CD8-positive, alpha-beta memory T cell (primary cell): ENCODE results near the gene GBA3. TPM values are rescaled to one million over a fixed set of nuclear protein-coding genes. Genes with fewer than 3 reads are reported as not detected.

Source experiments
- CTCF ChIA-PET: fragments of 350-600 bp; sonication (Branson Sonifier 250); formaldehyde crosslinking; loops from one replicate; lab custom pipeline; 2021; ENCODE audit warnings: antibody characterized with exemption; lab: Charles Lee
- POLR2A ChIA-PET: fragments of 350-600 bp; sonication (Branson Sonifier 250); formaldehyde crosslinking; loops from one replicate; lab custom pipeline; 2021; ENCODE audit warnings: antibody characterized with exemption; lab: Charles Lee
- DNase-seq, 5 donors: peaks; one replicate each; pipeline versions ENCODE4 v3.0.0 to v3.0.0-alpha.2; 2020 to 2022; ENCODE audit warnings: mixed read lengths in 1 of 5
- H3K27ac ChIP-seq: one replicate; pipeline ENCODE4 v1.7.0; 2013; ENCODE audit warnings: low read depth, mild to moderate bottlenecking, low read length, moderate library complexity
- H3K27me3 ChIP-seq: 2 replicates; pipeline ENCODE4 v1.7.0; 2013; ENCODE audit warnings: low read length, mild to moderate bottlenecking; ENCODE audit not compliant: insufficient read depth, poor library complexity, severe bottlenecking
- H3K36me3 ChIP-seq: 2 replicates; pipeline ENCODE4 v1.7.0; 2013; ENCODE audit warnings: mild to moderate bottlenecking, low read length, moderate library complexity; ENCODE audit not compliant: insufficient read depth
- H3K4me1 ChIP-seq: 2 replicates; pipeline ENCODE4 v1.7.0; 2013; ENCODE audit warnings: mild to moderate bottlenecking, low read length, moderate library complexity; ENCODE audit not compliant: insufficient read depth
- H3K4me3 ChIP-seq: 2 replicates; pipeline ENCODE4 v1.7.0; 2013; ENCODE audit warnings: mild to moderate bottlenecking, low read length
- H3K9me3 ChIP-seq: 2 replicates; pipeline ENCODE4 v1.7.0; 2013; ENCODE audit warnings: mild to moderate bottlenecking, low read length
- H3K27ac Mint-ChIP-seq, 8 donors: one replicate each; pipeline ENCODE4 v1.8.0; 2020 to 2021; ENCODE audit warnings: mixed read lengths in 8 of 8, mild to moderate bottlenecking in 6 of 8, inconsistent platforms in 3 of 8, moderate library complexity in 3 of 8
- H3K27me3 Mint-ChIP-seq, 2 donors: one replicate each; pipeline ENCODE4 v1.8.0; 2020 to 2021; ENCODE audit warnings: mixed read lengths in 2 of 2, mild to moderate bottlenecking in 1 of 2, moderate library complexity in 1 of 2
- H3K36me3 Mint-ChIP-seq, 3 donors: one replicate each; pipeline ENCODE4 v1.8.0; 2020 to 2021; ENCODE audit warnings: mixed read lengths in 3 of 3, inconsistent platforms in 1 of 3, mild to moderate bottlenecking in 1 of 3
- H3K4me1 Mint-ChIP-seq, 3 donors: one replicate each; pipeline ENCODE4 v1.8.0; 2020 to 2021; ENCODE audit warnings: mixed read lengths in 3 of 3, inconsistent platforms in 1 of 3, mild to moderate bottlenecking in 1 of 3
- H3K4me3 Mint-ChIP-seq, 7 donors: one replicate each; pipeline ENCODE4 v1.8.0; 2020 to 2021; ENCODE audit warnings: mixed read lengths in 7 of 7, mild to moderate bottlenecking in 6 of 7, moderate library complexity in 4 of 7, inconsistent platforms in 2 of 7
- H3K9me3 Mint-ChIP-seq, 5 donors: one replicate each; pipeline ENCODE4 v1.8.0; 2020 to 2022; ENCODE audit warnings: mixed read lengths in 5 of 5, mild to moderate bottlenecking in 3 of 5, moderate library complexity in 2 of 5, inconsistent platforms in 1 of 5
- polyA plus RNA-seq: library from polyadenylated mRNA; unstranded; fragments of 300-500 nt; fragmentation: Illumina TruSeq; gene quantifications from one replicate; pipeline ENCODE4 v1.2.3, GENCODE V29; 2021
- total RNA-seq, 2 experiments: library from RNA; stranded (reverse); gene quantifications; one replicate each; pipeline ENCODE4 v1.2.3, GENCODE V29; 2021

GBA3 gene
- total and polyA plus RNA-seq, 3 experiments from 2014 or later = not detected

- no peaks in the 10 kb centered on the region for H3K4me1 ChIP-seq
- Mint-ChIP-seq H3K36me3 (no peaks in the 10 kb centered on the region), H3K9me3 (peaks cover 0 to 18% (median 2%) of the 10 kb centered on the region in 5 donors), H3K4me1 (no peaks in the 10 kb centered on the region), H3K27ac (no peak overlapping the region), H3K4me3 (no peak overlapping the region), H3K27me3 (no peaks in the 10 kb centered on the region)
- no peak overlapping the region for H3K4me3 ChIP-seq
- no peaks in the 10 kb centered on the region for H3K27me3 ChIP-seq
- DNase-seq = no peak
- no peaks in the 10 kb centered on the region for H3K36me3 ChIP-seq
- ChIA-PET CTCF (no interaction called here), POLR2A (no interaction called here)
- no peaks in the 10 kb centered on the region for H3K9me3 ChIP-seq
- H3K27ac ChIP-seq = no peak overlapping the region
These were observed 149.8 kb downstream of the GBA3 start for GRCh38 chr4:22842360-22843018.

GRCh38 chr4:22848332-22848731, 155.6 kb downstream of the GBA3 start:
- no peak overlapping the region for H3K27ac Mint-ChIP-seq
- H3K9me3 Mint-ChIP-seq = peaks cover 0 to 18% (median 6%) of the 10 kb centered on the region in 5 donors
- H3K4me1 ChIP-seq = no peaks in the 10 kb centered on the region
- no peaks in the 10 kb centered on the region for H3K27me3 ChIP-seq
- no peaks in the 10 kb centered on the region for H3K4me1 Mint-ChIP-seq
- ChIA-PET POLR2A (no interaction called here), CTCF (no interaction called here)
- H3K9me3 ChIP-seq = no peaks in the 10 kb centered on the region
- no peaks in the 10 kb centered on the region for H3K36me3 ChIP-seq
- peaks cover 0 to 2% (median 0%) of the 10 kb centered on the region in 3 donors for H3K36me3 Mint-ChIP-seq
- no peak overlapping the region for H3K4me3 ChIP-seq
- H3K27me3 Mint-ChIP-seq = no peaks in the 10 kb centered on the region
- DNase-seq = no peak
- H3K4me3 Mint-ChIP-seq = no peak overlapping the region
- H3K27ac ChIP-seq = no peak overlapping the region

GRCh38 chr4:22850055-22850454, 157.3 kb downstream of the GBA3 start:
- CTCF ChIA-PET = no interaction called here

GRCh38 chr4:22850630-22851029, 157.9 kb downstream of the GBA3 start:
- H3K27ac ChIP-seq = no peak overlapping the region
- Mint-ChIP-seq H3K9me3 (peaks cover 0 to 18% (median 6%) of the 10 kb centered on the region in 5 donors), H3K4me1 (no peaks in the 10 kb centered on the region), H3K27ac (no peak overlapping the region), H3K4me3 (no peak overlapping the region), H3K27me3 (no peaks in the 10 kb centered on the region), H3K36me3 (peaks cover 0 to 2% (median 0%) of the 10 kb centered on the region in 3 donors)
- H3K4me3 ChIP-seq = no peak overlapping the region
- ChIA-PET CTCF (no interaction called here), POLR2A (no interaction called here)
- H3K4me1 ChIP-seq = no peaks in the 10 kb centered on the region
- H3K27me3 ChIP-seq = no peaks in the 10 kb centered on the region
- no peaks in the 10 kb centered on the region for H3K9me3 ChIP-seq
- no peaks in the 10 kb centered on the region for H3K36me3 ChIP-seq
- DNase-seq = no peak

More at GRCh38 chr4:22850055-22850454, 157.3 kb downstream of the GBA3 start:
- Mint-ChIP-seq H3K27me3 (no peaks in the 10 kb centered on the region), H3K4me1 (no peaks in the 10 kb centered on the region), H3K9me3 (peaks cover 0 to 18% (median 6%) of the 10 kb centered on the region in 5 donors), H3K27ac (no peak overlapping the region), H3K4me3 (no peak overlapping the region), H3K36me3 (peaks cover 0 to 2% (median 0%) of the 10 kb centered on the region in 3 donors)
- H3K27me3 ChIP-seq = no peaks in the 10 kb centered on the region
- H3K4me3 ChIP-seq = no peak overlapping the region
- no peaks in the 10 kb centered on the region for H3K9me3 ChIP-seq
- H3K27ac ChIP-seq = no peak overlapping the region
- H3K4me1 ChIP-seq = no peaks in the 10 kb centered on the region
- no peaks in the 10 kb centered on the region for H3K36me3 ChIP-seq
- DNase-seq = no peak
- POLR2A ChIA-PET = no interaction called here

GRCh38 chr4:22857411-22857810, 164.7 kb downstream of the GBA3 start:
- Histone ChIP-seq H3K36me3 (no peaks in the 10 kb centered on the region), H3K4me1 (no peaks in the 10 kb centered on the region), H3K4me3 (no peak overlapping the region), H3K27me3 (no peaks in the 10 kb centered on the region), H3K27ac (no peak overlapping the region), H3K9me3 (no peaks in the 10 kb centered on the region)
- ChIA-PET POLR2A (no interaction called here), CTCF (no interaction called here)
- H3K4me1 Mint-ChIP-seq = no peaks in the 10 kb centered on the region
- H3K27ac Mint-ChIP-seq = no peak overlapping the region
- DNase-seq = no peak
- H3K27me3 Mint-ChIP-seq = no peaks in the 10 kb centered on the region
- H3K4me3 Mint-ChIP-seq = no peak overlapping the region
- no peaks in the 10 kb centered on the region for H3K36me3 Mint-ChIP-seq
- peaks cover 0 to 15% (median 2%) of the 10 kb centered on the region in 5 donors for H3K9me3 Mint-ChIP-seq

GRCh38 chr4:22859318-22859717, 166.6 kb downstream of the GBA3 start:
- DNase-seq = no peak

More at GRCh38 chr4:22859318-22859717, 166.6 kb downstream of the GBA3 start:
- Histone ChIP-seq H3K4me1 (no peaks in the 10 kb centered on the region), H3K27me3 (no peaks in the 10 kb centered on the region), H3K9me3 (no peaks in the 10 kb centered on the region), H3K4me3 (no peak overlapping the region), H3K36me3 (no peaks in the 10 kb centered on the region), H3K27ac (no peak overlapping the region)
- no peaks in the 10 kb centered on the region for H3K36me3 Mint-ChIP-seq
- ChIA-PET CTCF (no interaction called here), POLR2A (no interaction called here)
- H3K9me3 Mint-ChIP-seq = peaks cover 2 to 22% (median 2%) of the 10 kb centered on the region in 5 donors
- H3K27ac Mint-ChIP-seq = no peak overlapping the region
- H3K4me3 Mint-ChIP-seq = no peak overlapping the region
- no peaks in the 10 kb centered on the region for H3K27me3 Mint-ChIP-seq
- no peaks in the 10 kb centered on the region for H3K4me1 Mint-ChIP-seq

Other genes with a start within 250 kb of the GBA3 start
- 1 to 10 TPM; 2.1 to 2.2 TPM for gene ADGRA3, start 176.9 kb upstream of the GBA3 start, total RNA-seq
- gene ADGRA3, start 176.9 kb upstream of the GBA3 start, polyA plus RNA-seq = 0.32 TPM